Measurements from ENCODE around the gene BTBD16.

DNA sequence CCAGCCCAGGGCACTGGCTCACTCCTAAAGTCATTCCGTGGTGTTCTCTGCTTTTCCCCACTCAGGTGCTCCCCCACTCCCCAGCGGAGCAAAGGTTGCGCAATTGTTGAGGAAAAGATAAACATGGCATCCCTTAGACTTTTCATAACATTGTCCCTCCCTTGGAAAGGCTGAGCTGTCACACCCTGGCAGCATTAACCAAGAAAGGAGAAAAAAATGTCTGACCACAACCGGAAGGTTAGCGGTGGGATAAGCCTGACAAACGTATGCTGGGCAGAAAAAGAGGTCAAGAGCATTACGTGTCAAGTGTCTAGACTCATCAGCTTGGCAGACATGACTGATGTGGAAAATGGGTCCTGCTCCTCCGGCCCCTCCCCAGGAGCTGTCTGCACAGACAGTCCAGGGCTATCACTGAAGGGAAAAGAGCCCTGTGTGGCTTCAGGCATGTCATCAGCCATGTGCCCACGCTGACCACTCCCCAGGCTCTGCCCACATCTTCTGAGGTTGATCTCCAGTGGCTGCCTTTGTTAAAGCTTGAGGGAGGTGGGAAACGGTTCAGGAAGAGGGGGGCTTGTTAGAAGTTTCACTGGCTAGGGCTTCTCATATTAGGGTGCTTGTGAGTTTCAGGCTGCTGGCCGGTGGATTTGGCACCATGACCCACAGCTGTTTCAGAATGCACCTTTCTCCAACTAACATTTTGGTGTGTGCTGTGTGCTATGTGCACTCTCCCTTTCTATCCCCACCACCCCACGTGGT is 30.1 kb downstream of the BTBD16 start:
- TF ChIP-seq SUZ12 (IDR thresholded peaks at IDR 0.05) (no peak), SP1 (IDR thresholded peaks at IDR 0.05) (no peak), FOXA1 (IDR thresholded peaks at IDR 0.05) (no peak)
- TF ChIP-seq, protein P1, sequence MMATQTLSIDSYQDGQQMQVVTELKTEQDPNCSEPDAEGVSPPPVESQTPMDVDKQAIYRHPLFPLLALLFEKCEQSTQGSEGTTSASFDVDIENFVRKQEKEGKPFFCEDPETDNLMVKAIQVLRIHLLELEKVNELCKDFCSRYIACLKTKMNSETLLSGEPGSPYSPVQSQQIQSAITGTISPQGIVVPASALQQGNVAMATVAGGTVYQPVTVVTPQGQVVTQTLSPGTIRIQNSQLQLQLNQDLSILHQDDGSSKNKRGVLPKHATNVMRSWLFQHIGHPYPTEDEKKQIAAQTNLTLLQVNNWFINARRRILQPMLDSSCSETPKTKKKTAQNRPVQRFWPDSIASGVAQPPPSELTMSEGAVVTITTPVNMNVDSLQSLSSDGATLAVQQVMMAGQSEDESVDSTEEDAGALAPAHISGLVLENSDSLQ (IDR thresholded peaks at IDR 0.05), result no peak

All from HEK293T (cell line).